ENCODE data around the gene RDH14.

- no peak for TF ChIP-seq CTCF (conservative IDR thresholded peaks at IDR 0.05; ENCODE audit: low read depth, low read length)
- TF ChIP-seq EZH2phosphoT487 (IDR thresholded peaks at IDR 0.05; ENCODE audit: borderline replicate concordance, low read length): no peak
Measured at GRCh38 chr2:18536100-18536499, 24.4 kb downstream of the RDH14 start.

All from PC-3 (cell line).